Inflammatory macrophage treated with lipopolysaccharide for 4 hours (primary cell): Measurements from ENCODE around the gene RAVER2.
A peak's percentile ranks its signal among the peaks of the same experiment; 100 is the strongest.

Source experiments
- DNase-seq: peaks from one replicate; pipeline ENCODE4 v3.0.0-alpha.2; 2020

RAVER2 gene

DNA sequence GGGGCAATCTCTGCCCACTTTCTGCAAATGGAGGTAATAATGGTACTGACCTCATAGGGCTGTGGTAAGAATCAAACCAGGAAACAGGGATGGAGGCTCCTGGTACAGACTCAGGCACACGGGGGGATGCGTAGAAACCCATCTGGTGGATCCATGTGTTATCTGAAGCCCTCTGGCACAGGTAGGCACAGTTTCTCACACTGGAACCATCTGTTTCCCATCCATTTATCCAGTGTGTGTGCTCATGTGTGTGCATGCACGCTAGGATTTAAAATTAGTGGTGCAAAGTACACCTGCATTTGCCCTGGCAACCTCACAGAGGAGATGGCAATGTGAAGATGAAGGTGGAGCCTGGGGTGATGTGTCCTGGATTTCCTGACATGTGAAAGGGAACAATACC, 103.3 kb downstream of the RAVER2 start:
- no peak for DNase-seq

- DNase-seq, result no peak
Measured at GRCh38 chr1:64848803-64849202, 103.9 kb downstream of the RAVER2 start.

DNA sequence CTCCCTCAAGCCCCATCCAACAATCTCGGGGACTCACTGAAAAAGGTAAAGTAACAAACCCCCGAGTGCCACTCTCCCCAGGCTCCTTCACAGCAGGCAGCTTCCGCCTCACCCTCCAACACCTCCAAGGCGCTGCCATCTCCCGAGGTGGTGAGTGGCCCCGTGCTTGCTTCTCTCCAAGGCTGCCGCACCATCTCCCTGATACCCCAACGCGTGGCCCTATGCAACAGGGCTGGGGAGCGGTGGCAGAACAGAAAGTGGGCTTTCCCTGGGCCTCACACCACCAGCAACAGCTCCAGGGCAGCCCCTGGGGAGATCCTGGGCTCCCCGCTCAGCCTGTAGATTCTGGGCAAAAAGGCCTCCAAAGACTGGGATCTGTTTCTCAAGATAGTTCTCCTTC, 105.1 kb downstream of the RAVER2 start:
- DNase-seq, result no peak

GRCh38 chr1:64850846-64851245, 106.0 kb downstream of the RAVER2 start:
- no peak for DNase-seq

GRCh38 chr1:64851664-64852063, 106.8 kb downstream of the RAVER2 start:
- DNase-seq, result no peak

- no peak for DNase-seq
Measured at GRCh38 chr1:64854674-64855073, 109.8 kb downstream of the RAVER2 start.

GRCh38 chr1:64855557-64855956, 110.7 kb downstream of the RAVER2 start:
- no peak for DNase-seq

- DNase-seq, result peak; percentile 35
Measured at GRCh38 chr1:64856553-64856952, 111.7 kb downstream of the RAVER2 start.

- no peak for DNase-seq
Measured at GRCh38 chr1:64857347-64857746, 112.5 kb downstream of the RAVER2 start.

- peak; percentile 7 for DNase-seq
Measured at GRCh38 chr1:64861611-64862010, 116.7 kb downstream of the RAVER2 start.

- peak; percentile 97 for DNase-seq
Measured at GRCh38 chr1:64864018-64864940, 119.4 kb downstream of the RAVER2 start.

DNA sequence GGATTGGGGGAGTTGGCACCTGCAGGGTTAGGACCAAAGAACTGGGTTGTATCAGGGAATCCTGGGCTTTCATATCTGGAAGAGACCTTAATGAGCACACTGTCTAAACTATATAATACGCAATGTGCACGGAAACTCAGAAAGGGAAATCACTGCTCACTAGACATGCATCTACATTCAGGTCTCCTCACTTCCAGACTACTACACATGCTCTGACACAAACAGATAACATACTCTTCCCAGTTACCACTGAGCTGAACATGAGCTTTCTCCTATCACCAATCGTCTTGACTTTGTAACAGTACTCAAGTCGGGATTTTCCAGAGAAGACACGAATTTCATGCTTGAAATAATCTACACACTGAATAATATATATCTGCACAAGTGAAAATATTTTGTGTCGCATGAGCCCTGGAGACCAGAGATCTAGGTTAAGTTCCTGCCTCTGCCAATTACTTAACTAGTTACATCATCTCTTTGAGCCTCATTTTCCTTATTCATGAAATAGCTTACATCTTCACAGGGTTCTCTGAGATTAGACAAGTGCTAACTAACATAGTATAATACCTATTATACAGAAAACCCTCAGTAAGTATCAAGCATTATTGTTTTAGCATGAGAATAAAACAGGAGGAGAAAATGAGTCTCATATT, 120.4 kb downstream of the RAVER2 start:
- peak; percentile 38 for DNase-seq

- no peak for DNase-seq
Measured at GRCh38 chr1:64866689-64867088, 121.8 kb downstream of the RAVER2 start.

DNA sequence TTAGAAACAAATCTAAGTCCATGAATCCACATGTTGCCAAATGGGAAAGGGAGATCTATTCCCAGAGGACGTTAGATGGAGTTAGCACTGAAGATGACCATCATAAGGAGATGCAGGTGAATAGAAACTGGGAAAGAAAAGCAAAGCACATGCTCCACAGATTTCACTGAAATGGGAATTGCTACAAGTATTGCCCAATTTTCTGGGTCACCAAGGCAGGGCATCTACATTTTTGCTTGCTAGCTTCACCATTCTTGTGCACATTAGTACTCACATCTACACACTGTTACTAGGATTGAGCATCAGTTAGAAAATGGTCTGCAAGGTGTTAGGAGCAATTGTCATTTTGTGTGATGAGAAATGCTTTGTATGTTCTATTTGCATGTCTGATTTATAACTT, 122.4 kb downstream of the RAVER2 start:
- DNase-seq, result no peak

GRCh38 chr1:64871256-64871655, 126.4 kb downstream of the RAVER2 start:
- DNase-seq, result no peak

DNA sequence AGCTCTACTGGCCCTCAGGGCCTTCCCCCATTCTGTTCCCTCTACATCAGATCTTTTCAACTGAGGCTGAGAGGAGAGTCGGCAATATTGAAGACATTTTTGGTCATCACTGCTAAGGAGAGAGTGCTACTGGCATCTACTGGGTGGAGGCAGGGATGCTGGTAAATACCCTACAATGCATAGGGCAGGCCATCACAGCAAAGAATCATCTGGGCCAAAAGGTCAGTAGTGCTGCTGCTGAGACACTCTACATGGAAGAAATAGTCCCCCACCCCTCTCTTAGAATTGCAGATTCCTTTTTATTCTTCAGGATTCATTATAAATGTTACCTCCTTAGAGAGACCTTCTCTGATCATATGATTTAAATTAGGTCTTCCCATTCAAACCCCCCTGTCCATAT, 127.2 kb downstream of the RAVER2 start:
- DNase-seq, result no peak

DNA sequence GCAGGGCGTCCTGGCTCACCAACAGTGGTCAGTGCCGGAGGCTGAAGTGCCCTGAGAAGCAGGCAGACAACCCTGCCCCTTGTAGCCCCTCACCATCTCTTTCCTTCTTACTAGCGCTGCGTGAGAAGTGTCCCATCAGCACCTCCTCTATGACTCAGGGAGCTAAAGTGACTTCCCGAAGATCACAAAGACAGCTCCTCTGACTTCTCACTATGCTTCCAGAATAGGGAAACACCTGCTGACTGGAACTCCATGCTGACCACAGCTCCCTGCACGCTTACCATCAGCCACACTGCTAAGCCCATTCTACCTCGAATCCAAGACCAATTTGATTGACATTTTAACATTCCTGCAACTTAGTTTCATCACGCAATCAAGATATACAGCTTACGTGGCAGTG, 128.7 kb downstream of the RAVER2 start:
- DNase-seq, result no peak

- DNase-seq, result no peak
Measured at GRCh38 chr1:64874666-64875065, 129.8 kb downstream of the RAVER2 start.

DNA sequence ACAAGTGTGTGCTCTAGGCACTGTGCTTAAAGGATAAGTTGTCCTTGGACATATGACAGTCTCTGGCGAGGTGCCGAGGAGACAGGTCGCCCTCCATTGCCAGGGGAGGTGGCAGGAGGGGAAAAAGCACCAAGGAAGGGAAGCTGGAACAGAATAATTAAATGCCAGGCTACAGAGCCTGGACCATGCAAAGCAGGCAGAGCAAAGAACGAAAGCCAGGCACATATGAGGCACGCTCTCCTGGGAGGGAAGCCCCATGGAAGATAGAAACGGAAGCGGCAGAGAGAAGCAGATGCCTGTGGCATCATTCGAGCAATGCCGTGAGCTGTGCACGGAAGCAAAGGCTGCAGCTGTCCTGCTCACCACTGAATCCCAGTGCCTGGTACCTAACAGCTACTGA, 130.2 kb downstream of the RAVER2 start:
- DNase-seq, result no peak

- no peak for DNase-seq
Measured at GRCh38 chr1:64875606-64876005, 130.7 kb downstream of the RAVER2 start.

- DNase-seq, result no peak
Measured at GRCh38 chr1:64877151-64877550, 132.3 kb downstream of the RAVER2 start.

DNA sequence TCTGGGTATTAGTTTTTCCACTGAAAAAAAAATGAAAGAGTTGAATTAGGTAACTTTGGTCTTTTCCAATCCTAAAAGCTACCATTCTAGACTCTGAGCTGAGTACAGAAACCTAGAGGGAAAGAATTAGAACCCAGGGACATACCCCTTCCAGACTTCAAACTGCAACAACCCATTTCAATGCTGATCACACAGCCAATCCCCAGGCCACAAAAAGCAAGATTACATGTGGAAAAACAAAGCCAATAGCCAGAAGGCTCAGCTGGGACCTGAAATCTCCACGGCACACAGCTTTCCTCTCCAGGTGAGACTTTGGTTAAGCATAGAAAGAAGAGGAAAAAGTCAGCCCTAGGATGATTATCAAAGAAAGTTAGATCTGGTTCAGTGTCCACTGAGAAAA, 132.7 kb downstream of the RAVER2 start:
- DNase-seq, result no peak

GRCh38 chr1:64878090-64878489, 133.2 kb downstream of the RAVER2 start:
- no peak for DNase-seq

- DNase-seq, result no peak
Measured at GRCh38 chr1:64878931-64879611, 134.2 kb downstream of the RAVER2 start.
